ENCODE measurements around the gene DOCK1.

DOCK1 gene

GRCh38 chr10:127175357-127176110 lies 270.3 kb downstream of the DOCK1 start:
- no peak overlapping the region for H3K4me3 ChIP-seq (ENCODE audit: low read length)
- DNase-seq (ENCODE audit: low read depth), result no peak
- no peak for TF ChIP-seq CTCF (IDR thresholded peaks at IDR 0.05; ENCODE audit: insufficient read depth, low read depth, low read length, missing control alignments)

GRCh38 chr10:127176649-127177048 lies 271.4 kb downstream of the DOCK1 start:
- DNase-seq (ENCODE audit: low read depth), result no peak

GRCh38 chr10:127179612-127180250 lies 274.5 kb downstream of the DOCK1 start:
- no peak for DNase-seq (ENCODE audit: low read depth)
- no peak for TF ChIP-seq CTCF (IDR thresholded peaks at IDR 0.05; ENCODE audit: insufficient read depth, low read depth, low read length, missing control alignments)
- no peak overlapping the region for H3K4me3 ChIP-seq (ENCODE audit: low read length)

More at GRCh38 chr10:127176649-127177048, 271.4 kb downstream of the DOCK1 start:
- no peak overlapping the region for H3K4me3 ChIP-seq (ENCODE audit: low read length)
- TF ChIP-seq CTCF (IDR thresholded peaks at IDR 0.05; ENCODE audit: insufficient read depth, low read depth, low read length, missing control alignments), result no peak

- no peak for TF ChIP-seq CTCF (IDR thresholded peaks at IDR 0.05; ENCODE audit: insufficient read depth, low read depth, low read length, missing control alignments)
- DNase-seq (ENCODE audit: low read depth), result no peak
- no peak overlapping the region for H3K4me3 ChIP-seq (ENCODE audit: low read length)
Observed at GRCh38 chr10:127182161-127182560, 276.9 kb downstream of the DOCK1 start.

- no peak overlapping the region for H3K4me3 ChIP-seq (ENCODE audit: low read length)
- DNase-seq (ENCODE audit: low read depth), result no peak
- TF ChIP-seq CTCF (IDR thresholded peaks at IDR 0.05; ENCODE audit: insufficient read depth, low read depth, low read length, missing control alignments), result no peak
Observed at GRCh38 chr10:127184582-127184981, 279.4 kb downstream of the DOCK1 start.

GRCh38 chr10:127186813-127187212 lies 281.6 kb downstream of the DOCK1 start:
- H3K4me3 ChIP-seq (ENCODE audit: low read length), result no peak overlapping the region
- peak; percentile 26 for DNase-seq (ENCODE audit: low read depth)
- no peak for TF ChIP-seq CTCF (IDR thresholded peaks at IDR 0.05; ENCODE audit: insufficient read depth, low read depth, low read length, missing control alignments)

Measured in epithelial cell of esophagus (primary cell).